GM21737 (cell line): ENCODE data around the gene TBX3.
"Not testable (repeated sequence)": the region's sequence is repeated elsewhere in the genome, so short reads cannot be mapped to it uniquely, and the experiment has no call there.

Source experiments
- ATAC-seq: cut with Tn5 transposase; IDR thresholded peaks from one replicate; pipeline ENCODE4 v1.9.1; 2021; ENCODE audit warnings: mild to moderate bottlenecking, moderate library complexity; ENCODE audit not compliant: unreplicated experiment

TBX3 gene

DNA sequence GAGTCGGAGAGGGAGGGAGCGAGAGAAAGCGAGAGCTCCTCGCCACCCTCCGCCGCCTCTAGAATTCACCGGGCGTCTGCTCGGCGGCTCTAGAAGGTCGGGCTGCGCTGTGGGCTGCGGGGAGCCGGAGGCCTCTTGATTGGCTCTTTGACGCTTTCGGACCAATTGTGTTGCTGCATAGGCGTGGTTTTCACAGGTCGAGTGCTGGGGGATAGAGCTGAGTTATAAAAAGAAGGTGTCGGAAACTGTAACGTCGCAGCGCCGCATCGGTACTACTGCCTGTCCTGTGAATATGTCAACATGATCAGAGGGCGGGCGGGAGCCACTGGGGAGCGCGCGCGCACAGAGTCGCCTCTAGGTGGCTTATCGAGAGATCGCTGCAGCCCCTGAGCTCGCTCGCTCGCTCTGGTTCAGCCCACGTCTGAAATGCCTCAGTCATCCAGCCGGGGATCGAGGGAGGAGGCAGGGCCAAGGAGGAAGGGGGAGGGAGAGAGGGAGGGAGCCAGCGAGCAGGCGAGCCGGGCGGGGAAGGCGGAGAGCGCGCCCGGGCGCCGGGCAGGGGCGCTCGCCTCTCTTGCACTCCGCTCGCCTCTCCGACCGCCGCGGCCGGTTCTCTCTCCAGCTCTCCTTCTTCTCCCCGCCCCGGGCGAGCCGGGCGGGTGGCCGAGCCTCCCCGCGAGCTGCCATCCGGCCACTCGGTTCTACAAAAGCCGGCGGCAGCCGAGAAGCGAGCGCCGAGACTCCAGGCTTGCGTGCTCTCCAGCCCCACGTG is at the start of gene TBX3:
Gene TBX3 (minus strand): TSS at position 78 of the 772 bp plus-strand sequence. CDS start 975 bp downstream, outside the sequence.
- ATAC-seq, result no peak

- no peak for ATAC-seq
Observed at GRCh38 chr12:114732426-114733030, 48.6 kb upstream of the TBX3 start.

DNA sequence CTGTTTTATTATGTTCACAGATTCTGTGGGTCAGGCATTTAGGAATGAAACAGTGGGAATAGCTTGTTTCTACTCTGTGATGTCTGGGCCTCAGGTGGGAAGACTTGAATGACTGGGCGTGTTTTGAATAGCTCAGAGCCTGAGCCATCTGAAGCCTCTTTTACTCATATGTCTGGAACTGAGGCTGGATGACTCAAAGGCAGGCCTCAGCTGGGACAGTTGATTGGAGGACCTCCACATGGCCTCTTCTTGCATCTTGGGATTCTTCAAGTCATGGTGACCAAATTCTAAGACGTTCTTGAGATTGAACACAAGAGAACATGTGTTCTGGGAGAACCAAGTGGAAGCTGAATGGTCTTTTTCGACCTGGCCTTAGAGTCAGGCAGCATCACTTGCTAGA is 45.8 kb upstream of the TBX3 start:
- no peak for ATAC-seq

GRCh38 chr12:114726092-114726710 is 42.2 kb upstream of the TBX3 start:
- ATAC-seq, result no peak

- not testable (repeated sequence) for ATAC-seq
Observed at GRCh38 chr12:114722176-114722575, 38.2 kb upstream of the TBX3 start.

DNA sequence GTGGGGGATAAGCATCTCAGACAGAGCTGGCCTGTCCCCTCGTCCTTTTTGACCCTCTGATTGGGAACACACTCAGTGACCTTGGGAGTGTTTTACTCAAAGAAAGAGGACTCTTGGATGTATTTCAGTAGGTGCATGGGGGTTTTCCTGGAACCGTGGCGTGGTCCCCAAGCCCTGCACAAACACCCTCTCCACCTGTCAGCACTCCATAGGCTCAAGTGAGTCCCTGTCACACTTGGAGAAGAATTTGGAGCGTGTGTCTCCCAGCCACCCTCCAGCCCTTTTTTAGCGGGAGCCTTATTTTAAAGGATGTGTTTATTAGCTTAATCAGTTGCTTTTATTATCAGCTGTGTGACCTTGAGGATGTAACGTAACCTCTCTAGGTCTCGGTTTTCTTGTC is 37.3 kb upstream of the TBX3 start:
- ATAC-seq, result no peak

GRCh38 chr12:114713466-114714215 is 29.7 kb upstream of the TBX3 start:
- ATAC-seq, result no peak

DNA sequence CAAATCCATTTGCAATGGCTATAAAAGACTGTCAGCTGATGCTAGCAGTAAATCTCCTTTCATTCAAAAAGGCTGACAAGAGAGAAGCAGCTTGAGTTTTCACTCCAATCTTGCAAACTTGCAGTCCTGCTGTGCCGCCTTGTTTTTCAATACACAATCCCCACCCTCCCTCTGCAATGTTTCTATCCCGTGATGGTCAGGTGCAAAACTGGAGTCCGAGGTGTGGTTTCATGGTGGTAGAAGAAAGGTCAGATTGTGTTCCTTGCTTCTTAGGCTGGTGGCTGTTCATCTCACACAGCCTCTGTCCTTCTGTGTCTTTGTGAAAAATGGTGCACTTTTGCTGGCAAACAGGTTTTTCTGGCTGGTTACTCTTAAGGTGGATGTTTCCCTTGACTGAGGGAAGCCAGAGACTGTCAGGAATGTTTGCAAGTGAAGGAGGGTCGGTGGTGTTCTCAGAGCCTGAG is 27.7 kb upstream of the TBX3 start:
- ATAC-seq, result no peak

DNA sequence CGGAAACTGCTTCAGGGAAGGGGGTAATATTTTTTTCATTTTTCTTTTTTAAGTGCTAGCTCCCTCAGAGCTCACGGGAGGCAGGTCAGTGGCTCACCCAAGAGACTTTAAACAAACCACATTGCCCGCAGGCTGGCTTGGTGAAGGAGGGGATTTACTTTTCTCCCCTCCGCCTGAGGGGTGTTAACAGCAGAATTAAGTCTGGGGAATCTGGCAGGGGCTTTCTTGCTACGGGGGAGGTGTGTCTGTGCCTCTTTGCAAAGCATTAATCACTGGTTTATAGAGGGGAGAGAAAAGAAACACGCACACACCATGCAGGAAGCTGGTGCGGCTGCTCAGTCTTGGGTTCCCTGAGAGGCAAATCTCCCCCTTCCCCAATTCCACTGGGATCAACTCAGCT is 26.2 kb upstream of the TBX3 start:
- no peak for ATAC-seq

- ATAC-seq, result no peak
Observed at GRCh38 chr12:114709112-114709511, 25.1 kb upstream of the TBX3 start.

GRCh38 chr12:114708598-114708997 is 24.6 kb upstream of the TBX3 start:
- ATAC-seq, result not testable (repeated sequence)

- ATAC-seq, result no peak
Observed at GRCh38 chr12:114704096-114704495, 20.1 kb upstream of the TBX3 start.

GRCh38 chr12:114703060-114703493 is 19.1 kb upstream of the TBX3 start:
- no peak for ATAC-seq

GRCh38 chr12:114702462-114702861 is 18.5 kb upstream of the TBX3 start:
- ATAC-seq, result no peak

DNA sequence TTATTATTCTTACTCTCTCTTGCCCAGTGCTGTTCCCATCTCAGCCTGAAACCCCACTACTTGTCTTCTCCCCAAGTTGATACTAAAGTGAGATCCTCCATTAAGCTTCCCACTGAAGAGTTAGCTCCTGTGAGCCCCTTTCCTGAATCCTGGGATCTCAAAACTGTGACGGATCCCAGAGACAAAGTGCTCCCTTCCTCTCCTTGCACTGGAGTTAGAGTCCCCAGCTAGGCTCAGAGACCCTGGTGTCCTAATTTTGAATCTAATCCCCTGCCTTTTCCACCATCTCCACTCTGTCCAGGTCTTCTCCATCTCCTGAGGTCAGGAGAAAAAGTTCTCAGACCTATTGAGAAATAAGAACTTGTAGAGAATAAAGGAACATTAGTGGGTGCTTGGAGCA is 17.6 kb upstream of the TBX3 start:
- no peak for ATAC-seq

DNA sequence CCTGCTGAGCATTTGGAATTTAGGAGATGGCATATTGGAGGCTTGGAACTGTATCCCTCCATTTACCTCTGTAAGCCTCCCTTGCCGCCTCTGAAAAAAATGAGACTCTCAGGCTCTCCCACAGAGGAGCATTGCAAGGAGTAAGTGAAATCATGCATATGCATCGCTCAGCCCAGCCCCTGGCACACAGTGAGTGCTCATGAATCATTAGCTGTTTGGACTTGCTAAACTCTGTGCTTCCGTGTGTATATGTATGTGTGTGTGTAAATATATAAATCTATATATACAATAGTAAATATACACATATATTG is 17.1 kb upstream of the TBX3 start:
- ATAC-seq, result no peak

DNA sequence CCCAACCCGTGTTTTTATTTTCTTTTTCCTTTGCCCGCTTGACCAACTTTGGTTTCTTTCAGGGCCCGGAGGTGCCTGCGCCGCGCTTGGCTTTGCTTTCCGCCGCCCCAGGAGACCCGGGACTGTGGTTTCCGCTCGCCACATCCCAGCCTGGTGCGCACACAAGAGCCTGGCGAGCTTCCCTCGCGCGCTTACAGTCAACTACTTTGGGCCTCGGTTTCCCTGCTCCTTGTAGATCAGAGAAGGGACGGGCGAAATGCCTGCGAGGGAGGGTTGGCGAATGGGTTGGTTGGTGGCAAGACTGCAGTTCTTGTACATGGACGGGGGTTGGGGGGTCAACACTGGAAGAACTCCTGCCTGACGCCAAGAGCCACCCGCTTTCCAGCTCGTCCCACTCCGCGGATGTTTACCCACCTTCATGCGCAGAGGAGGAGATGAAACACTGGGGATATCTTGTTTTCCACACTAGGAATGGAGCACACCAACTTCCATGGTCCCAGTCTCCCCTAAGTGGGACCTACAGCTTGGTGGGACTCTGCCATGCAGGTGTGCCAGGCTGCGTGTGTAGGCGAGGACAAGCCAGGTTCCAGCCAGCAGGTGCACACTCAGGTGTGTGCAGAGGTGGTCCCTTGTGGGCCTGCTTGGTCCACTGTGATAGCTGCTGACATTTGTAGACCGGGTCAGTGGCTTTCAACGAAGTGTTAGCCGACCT is 16.6 kb upstream of the TBX3 start:
- ATAC-seq, result no peak

- no peak for ATAC-seq
Observed at GRCh38 chr12:114698566-114699163, 14.7 kb upstream of the TBX3 start.

DNA sequence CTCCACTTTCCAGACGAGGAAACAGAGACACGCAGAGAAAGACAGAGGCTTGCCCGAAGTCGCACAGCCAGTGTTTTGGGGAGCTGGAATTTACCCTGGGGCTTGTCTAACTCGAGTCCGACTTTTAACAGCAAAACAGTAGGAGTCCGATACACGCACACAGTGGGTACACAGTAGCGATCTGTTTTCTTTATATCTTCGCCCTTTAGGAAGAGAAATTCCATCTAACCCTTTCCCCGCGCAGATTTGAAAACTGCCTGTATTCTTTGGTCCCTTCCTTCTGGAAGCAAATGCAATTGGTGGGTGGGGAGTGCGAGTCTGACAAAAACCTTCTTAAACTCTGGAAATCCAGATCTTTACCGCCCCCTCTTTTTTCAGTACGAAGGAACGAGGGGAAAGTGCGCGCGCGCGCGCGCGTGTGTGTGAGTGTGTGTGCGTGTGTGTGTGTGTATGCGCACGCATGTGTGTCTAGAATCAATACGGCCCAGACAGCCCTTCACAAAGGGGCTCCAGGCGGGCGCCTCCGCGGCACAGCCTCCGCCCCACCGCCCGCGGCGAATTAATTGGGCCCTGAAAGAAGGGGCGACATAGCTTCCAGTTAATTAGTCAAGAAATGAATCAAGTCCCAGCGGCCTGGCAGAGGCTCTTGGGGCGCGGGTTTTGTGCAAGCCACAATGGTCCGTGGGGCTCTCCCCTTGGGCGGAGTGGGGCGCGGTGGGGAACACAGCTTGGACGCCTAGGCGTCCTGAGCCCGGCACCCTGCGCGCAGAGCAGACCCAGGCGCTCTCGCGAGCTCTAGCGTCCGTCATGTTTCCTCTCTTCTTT is 14.0 kb upstream of the TBX3 start:
- no peak for ATAC-seq
